GM10266 (cell line): ENCODE results near the gene ACE.

Source experiments
- DNase-seq: peaks from one replicate; pipeline ENCODE4 v3.0.0; 2012; ENCODE audit errors: extremely low spot score
- CTCF ChIP-seq: IDR thresholded peaks from 2 replicates; pipeline ENCODE4 v1.5.1; 2012; ENCODE audit warnings: mild to moderate bottlenecking, low read depth; ENCODE audit not compliant: control insufficient read depth, insufficient read depth; ENCODE audit errors: missing control alignments

The ACE gene

DNA sequence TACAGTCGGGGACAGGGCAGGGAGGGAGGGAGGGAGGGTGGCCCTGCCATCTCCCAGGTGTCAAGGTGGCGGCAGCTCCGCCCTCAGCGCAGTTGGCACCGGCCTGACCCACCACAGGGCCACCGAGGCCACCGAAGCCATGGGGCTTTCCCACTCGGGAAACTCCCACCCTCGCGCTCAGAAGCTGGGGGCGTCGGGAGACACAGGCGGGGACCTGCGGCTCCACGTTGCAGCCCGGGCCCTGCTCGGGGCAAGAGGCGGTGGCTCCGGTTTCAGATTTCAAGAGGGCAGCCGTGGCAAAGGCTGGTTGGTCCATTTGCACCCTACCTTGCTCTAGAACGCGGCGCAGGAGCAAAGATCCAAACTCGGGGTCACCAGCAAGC, 31.3 kb upstream of the ACE start:
- no peak for TF ChIP-seq CTCF
- DNase-seq = peak; percentile 73

DNA sequence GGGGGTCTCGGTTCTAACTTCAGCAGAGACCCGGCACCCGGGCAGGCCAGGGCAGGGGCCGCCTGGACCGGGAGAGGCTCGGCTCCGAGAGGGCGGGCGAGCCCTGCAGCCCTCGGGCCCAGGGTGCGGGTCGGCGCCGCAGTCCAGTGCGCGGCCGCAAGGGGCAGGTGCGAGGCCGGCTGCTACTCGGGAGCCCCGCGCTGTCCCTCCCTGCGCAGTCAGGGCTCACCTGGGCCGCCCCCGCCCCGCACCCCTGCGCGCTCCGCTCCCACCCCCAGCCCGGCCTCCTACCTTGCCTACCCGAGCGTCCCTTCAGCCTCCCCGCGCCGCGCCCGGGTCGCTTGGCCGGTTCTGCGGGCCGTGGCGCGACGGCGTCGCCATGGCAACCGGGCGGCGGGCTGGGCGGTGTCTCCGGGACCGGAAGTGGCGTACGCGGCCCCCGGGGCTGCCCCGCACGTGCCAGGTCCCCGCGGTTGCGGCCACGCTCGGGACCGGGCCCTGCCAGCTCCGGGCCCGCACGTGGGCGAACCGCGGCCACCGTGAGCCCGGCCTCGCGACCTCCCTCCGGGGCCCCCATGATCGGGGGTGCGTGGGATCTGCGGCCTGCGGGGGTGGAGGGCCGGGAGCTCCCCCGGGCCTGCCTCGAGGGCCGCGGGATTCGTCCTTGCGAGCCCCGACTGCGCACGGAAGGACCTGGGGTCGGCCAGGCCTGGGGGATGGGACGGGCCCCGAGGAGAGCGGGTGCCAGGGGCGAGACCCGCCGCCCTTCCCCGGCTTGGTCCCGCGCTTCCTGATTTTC, 30.7 kb upstream of the ACE start, which contains the start of gene CYB561:
Gene CYB561 (minus strand): TSS at position 353 of the 799 bp plus-strand sequence. CDS start 8,759 bp downstream, outside the sequence.
- TF ChIP-seq CTCF = peak; percentile 51
- peak; percentile 94 for DNase-seq

GRCh38 chr17:63446753-63447470, 29.9 kb upstream of the ACE start:
- peak; percentile 45 for TF ChIP-seq CTCF
- DNase-seq = peak; percentile 81

DNA sequence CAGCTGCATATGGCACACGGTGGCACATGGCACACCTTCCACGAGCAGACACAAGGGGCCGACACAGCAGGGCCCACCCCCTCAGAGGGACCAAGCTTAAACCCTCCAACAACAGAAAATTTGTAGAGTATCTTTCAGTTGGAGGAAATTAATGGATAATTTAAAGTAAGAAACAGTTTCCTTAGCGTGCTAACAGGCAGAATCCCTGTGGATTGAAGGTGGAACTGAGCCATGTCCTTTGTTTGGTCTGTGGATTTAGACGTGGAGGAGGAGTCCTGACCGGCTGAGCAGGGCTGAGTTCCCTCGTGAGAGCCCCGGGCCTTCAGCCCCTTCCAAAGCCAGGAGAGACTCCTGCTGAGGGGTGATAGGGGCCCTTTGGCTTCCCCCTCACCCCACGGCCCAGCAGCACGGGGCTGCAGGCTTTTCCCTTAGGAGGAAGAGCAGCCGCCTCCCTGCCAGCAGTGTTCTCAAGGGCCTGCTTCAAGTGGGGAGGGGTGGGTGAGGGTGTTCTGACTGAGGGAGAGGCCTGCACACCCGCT, 29.3 kb upstream of the ACE start:
- DNase-seq = no peak
- no peak for TF ChIP-seq CTCF

DNA sequence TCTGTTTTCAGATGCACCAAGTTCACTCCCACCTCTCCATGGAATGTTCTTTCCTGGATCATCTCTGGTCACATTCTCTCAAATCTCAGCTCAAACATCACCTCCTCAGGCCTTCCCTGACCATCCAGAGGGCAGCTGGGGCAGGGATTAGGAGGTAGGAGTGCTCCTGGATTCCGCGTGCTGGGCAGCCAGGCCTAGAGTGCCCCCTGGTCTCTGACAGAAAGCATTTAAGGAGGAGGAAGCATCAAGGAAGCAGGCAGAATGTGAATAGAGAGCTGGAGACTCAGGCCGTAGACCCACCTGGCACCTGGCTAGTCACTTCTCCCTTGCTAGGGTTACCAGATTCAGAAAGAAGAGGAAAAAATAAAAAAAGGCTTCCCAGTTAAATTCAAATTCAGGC, 28.2 kb upstream of the ACE start:
- no peak for TF ChIP-seq CTCF
- no peak for DNase-seq

DNA sequence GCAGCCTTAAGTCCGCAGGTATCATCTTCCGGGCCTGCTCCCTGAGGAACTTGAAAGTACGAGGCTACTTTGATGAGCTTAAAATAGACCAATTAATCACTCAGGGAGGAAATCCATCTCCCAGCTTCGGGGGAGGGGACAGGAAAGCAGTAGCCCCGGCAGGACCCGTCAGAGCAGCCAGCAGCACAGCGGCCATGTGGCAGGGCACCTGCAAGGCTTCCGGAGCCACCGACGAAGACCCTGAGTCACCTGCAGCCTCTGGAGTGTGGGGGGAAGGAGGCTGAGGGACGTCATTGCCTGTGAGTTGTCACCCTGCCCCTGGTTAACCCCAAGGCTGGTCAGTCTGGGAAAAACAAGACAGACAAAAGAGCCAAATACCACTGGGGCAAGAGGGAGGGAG, 26.3 kb upstream of the ACE start:
- no peak for TF ChIP-seq CTCF
- DNase-seq = no peak
